ENCODE results near the gene HACL1.

DNA sequence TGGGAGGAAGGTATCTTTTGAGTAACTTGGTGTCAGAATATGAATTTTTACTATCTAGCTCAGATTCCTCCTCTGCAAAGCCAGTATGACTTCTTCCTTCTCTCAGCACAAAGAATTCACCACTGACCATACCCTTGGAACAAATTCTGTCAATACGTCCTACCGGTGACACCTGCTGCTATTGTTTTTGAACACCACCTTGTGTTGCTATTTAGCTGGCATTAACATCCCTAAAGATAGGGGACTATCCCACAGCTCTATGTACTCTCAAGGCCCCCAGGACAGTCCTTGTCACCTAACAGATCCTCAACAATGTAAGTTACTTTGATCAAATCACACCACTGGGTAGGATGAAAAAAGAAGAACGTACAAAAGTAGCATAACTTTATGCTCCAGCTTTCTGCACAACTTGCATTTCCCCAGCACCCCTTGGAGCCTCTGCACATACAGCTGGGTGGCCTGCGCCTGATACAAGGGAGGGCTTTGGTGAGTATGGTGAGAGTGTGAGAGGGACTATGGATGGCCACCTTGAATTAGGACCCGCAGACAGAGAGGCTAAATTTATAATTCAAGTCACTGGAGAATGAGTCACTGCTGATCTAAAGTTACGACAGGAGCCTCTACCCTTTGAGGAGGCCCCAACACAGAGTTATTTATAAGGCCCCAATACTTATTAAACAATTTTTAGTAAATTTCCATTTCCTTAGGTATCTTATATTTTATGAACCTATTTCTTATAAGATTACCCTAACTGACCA lies 77.5 kb downstream of the HACL1 start:
- TF ChIP-seq, protein P1, sequence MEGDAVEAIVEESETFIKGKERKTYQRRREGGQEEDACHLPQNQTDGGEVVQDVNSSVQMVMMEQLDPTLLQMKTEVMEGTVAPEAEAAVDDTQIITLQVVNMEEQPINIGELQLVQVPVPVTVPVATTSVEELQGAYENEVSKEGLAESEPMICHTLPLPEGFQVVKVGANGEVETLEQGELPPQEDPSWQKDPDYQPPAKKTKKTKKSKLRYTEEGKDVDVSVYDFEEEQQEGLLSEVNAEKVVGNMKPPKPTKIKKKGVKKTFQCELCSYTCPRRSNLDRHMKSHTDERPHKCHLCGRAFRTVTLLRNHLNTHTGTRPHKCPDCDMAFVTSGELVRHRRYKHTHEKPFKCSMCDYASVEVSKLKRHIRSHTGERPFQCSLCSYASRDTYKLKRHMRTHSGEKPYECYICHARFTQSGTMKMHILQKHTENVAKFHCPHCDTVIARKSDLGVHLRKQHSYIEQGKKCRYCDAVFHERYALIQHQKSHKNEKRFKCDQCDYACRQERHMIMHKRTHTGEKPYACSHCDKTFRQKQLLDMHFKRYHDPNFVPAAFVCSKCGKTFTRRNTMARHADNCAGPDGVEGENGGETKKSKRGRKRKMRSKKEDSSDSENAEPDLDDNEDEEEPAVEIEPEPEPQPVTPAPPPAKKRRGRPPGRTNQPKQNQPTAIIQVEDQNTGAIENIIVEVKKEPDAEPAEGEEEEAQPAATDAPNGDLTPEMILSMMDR (IDR thresholded peaks at IDR 0.05): no peak
- no peak for TF ChIP-seq POLR2A (IDR thresholded peaks at IDR 0.05)
